ENCODE data around the gene IL17RE.
"Not testable (repeated sequence)": the region's sequence is repeated elsewhere in the genome, so short reads cannot be mapped to it uniquely, and the experiment has no call there.

Gene IL17RE

GRCh38 chr3:9937486-9938238 is 35.0 kb downstream of the IL17RE start:
- no peak for DNase-seq

DNA sequence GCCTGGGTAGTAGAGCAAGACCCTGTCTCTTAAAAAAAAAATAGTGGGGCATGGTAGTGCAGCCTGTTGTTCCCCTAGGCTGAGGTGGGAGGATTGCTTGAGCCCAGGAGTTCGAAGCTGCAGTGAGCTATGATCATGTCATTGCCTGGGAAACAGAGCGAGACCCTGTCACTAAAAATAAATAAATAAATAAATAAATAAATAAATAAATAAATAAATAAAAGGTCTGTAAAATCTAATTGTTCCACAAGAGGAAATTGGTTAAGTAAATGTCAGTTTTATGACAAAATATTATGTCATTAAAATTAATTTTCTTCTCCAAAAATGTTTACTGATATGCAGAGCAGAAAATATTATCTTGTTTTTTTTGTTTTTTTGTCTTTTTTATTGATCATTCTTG is 36.3 kb downstream of the IL17RE start:
- no peak for DNase-seq

DNA sequence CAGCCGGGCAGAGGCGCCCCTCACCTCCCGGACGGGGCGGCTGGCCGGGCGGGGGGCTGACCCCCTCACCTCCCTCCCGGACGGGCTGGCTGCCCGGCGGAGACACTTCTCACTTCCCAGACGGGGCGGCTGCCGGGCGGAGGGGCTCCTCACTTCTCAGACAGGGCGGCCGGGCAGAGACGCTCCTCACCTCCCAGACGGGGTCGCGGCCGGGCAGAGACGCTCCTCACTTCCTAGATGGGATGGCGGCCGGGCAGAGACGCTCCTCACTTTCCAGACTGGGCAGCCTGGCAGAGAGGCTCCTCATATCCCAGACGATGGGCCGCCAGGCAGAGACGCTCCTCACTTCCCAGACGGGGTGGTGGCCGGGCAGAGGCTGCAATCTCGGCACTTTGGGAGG is 37.3 kb downstream of the IL17RE start:
- not testable (repeated sequence) for DNase-seq

- DNase-seq, result no peak
These were observed 38.1 kb downstream of the IL17RE start for GRCh38 chr3:9940746-9941145.

- DNase-seq, result no peak
These were observed 39.5 kb downstream of the IL17RE start for GRCh38 chr3:9942164-9942563.

GRCh38 chr3:9942934-9943690 is 40.5 kb downstream of the IL17RE start:
- no peak for DNase-seq

GRCh38 chr3:9944271-9944670 is 41.6 kb downstream of the IL17RE start:
- DNase-seq, result no peak

DNA sequence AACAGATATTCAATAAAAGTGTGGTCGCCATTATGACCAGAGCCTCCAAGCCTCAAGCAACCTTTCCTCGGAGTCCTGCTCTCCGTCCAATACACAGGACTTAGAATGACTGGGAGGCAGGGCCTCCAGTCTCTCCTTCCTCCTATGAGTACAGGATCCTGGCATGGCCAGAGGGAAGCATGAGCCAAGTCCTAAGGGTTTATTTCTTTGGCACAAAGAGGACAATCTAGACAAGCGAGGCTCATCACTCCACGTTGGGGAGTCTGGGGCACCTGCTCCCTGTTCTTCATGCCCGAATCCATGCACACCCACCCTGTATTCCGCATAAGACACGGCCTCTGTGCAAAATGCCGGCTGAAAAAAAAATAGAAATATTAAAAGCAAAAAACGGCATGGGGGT is 42.7 kb downstream of the IL17RE start:
- DNase-seq, result no peak

DNA sequence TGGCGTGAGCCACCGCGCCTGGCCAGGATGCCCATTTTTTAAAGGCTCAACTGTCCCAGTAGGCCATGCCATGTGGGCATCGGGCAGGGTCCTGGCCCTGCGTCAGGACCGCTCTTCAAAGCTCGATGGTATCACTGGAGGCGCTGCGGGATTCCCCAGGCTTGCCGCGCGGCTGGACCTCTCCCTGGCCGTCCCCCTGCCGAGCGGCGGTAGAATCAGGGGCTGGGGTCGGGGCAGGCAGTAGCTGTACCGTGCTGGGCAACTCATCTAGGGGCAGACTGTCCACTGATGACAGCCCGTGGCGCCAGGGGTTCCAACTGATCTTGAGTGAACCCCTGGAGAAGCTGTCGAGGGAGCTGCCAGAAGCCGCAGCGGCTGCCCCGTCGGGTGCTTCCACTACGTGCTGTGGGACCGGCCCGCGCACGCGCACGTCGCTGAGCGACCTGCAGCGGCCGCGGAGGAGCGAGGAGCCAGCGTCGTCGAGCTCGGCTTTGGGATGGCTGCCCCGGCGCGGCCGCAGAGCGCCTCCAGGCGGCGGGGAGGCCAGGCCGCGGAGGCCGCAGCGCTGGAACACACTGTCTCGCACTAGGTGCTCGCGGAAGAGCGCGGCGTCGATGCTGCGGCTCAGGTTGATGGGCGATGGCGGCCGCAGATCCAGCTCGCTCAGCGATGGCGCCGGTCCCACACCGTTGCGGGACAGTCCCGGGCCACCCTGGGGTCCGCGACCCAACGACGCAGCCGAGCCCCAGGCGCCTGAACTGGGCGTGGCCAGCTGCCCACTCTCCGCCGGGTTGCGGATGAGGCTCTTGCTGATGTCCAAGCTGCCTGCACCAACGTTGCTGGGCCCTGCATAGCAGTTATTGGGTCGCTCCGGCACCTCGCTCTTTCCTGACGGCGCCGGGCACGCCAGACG is 43.7 kb downstream of the IL17RE start:
- DNase-seq, result peak; percentile 73 to 79

- DNase-seq, result no peak
These were observed 44.7 kb downstream of the IL17RE start for GRCh38 chr3:9947025-9947995.

DNA sequence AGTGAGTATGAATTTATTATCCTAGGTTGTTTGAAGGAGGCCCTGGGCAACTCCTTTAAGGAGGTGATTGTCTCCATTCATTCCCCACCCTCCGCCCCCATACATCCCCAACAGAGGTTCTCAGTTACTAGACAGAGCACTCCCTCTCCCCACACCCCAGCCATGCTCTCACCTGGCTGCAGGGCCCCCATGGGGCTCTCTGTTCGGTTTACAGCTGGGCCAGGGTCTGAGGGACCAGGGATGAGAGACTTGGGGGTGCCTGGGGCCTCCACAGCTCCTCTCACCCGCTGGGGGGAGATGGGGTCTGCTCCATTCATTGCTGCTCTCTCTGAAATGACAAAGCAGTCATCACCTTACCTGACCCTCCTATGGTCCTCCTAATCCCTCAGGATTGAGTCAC is 45.9 kb downstream of the IL17RE start:
- DNase-seq, result no peak

DNA sequence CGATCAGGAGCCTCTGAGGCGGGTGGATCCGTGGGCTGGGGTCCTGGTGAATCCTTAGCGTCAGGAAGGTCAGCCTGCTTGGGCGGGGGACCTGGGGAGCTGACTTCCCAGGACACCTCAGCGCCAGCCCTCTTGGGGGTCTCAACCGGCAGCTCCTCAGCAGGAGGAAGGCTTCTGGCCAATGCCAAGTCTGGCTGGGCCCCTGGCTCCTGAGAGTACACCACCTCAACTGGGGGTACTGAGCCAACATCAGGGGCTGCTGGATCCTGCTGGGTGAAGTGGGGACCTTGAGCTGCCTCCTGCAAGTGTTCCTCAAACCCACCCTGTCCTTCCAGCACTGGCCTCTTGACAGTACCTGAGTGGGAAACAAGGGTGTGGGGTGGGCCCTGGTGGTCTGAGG is 46.5 kb downstream of the IL17RE start:
- DNase-seq, result no peak

- DNase-seq, result no peak
These were observed 47.0 kb downstream of the IL17RE start for GRCh38 chr3:9949626-9950025.

GRCh38 chr3:9951126-9951525 is 48.5 kb downstream of the IL17RE start:
- no peak for DNase-seq

DNA sequence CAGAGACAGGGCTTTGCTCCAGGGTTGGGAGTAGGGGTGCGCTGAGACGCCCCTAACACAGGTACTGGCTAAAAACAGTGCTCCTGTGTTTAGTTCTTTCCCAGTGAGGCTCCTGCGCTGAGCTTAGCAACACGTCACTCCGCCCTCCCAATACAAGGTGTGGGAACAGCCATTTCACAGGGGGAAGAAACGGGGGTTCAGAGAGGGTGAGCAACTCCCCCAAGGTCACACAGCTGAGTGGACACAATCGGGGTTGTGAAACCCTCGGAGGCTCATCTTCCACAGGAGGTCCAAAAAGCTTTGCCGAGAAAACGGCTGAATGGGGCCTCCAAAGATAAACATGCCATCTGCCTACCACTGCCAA is 48.9 kb downstream of the IL17RE start:
- no peak for DNase-seq

GRCh38 chr3:9951962-9952805 is 49.5 kb downstream of the IL17RE start, which contains the start of gene PRRT3:
PRRT3 (minus strand) TSS chr3:9952408; CDS start chr3:9950115, 2,293 bp downstream.
- peak; percentile 44 to 59 for DNase-seq

DNA sequence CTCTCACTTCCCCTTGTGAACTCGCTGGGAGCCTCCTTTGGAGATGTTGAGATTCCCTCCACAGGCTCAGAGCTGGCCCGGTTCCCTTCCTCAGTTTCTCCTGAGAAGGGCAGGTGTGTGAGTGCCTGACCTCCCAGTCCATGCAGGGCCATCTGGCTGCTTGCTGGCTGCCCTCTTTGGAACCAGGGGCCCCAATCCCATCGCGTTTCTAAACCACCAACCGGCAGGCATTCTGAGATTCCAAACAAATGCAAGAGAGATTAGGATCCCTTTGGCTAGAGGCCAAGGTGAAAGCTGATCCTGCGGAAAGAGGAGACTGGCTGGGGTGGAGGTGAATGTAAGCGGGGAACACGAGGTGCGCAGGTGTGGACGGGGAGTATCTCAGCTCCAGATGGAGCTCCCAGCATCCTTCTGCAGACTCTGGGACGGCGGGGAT is 52.4 kb downstream of the IL17RE start:
- DNase-seq, result no peak

- DNase-seq, result no peak
These were observed 53.1 kb downstream of the IL17RE start for GRCh38 chr3:9955611-9956352.

GRCh38 chr3:9957214-9957613 is 54.6 kb downstream of the IL17RE start:
- DNase-seq, result no peak

DNA sequence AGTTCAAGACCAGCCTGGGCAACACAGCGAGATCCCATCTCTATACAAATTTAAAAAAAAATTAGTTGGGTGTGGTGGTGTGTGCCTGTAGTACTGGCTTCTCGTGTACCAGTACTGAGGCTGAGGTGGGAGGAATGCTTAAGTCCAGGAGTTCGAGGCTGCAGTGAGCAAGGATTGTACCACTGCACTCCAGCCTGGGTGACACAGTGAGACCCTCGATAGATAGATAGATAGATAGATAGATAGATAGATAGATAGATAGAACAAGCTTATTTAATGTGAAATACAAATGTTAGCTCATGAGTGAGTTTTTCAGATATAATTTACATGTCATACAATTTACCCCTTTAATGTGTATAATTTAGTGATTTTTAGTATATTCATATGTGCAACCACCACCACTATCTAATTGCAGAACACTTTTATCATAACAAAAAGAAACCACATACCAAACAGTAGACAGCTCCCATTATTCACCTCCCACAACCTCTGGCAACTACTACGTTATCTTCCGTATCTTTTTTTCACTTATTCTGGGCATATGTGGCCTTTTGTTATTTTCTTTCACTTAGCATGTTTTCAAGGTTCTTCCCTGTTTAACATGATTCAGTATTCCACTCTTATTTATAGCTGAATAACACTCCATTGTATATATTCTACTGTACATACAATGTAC is 62.7 kb downstream of the IL17RE start:
- DNase-seq, result no peak
